ENCODE data around the gene ASMT.
"Not testable (repeated sequence)": the region's sequence is repeated elsewhere in the genome, so short reads cannot be mapped to it uniquely, and the experiment has no call there.

Gene ASMT

DNA sequence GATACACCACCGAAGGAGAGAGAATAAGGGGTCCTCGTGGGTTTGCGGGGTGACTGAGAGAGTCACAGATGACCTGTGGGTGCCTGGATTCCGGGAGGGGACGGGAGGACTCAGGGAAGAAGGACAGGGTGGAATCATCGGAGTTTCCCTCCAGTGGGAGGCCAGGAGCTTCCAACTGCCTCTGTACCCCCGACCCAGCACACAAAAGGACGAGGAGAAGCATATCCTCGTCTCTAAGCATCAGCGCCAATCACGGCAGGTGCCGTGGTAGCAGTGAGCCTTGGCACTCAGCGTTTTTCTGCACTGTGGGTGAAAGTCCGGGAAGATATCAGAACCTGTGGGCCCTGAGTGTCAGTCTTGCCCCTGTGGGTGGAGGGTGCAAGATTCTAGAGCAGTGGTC is 62.0 kb downstream of the ASMT start:
- in situ Hi-C loops (cut with HindIII; ENCODE audit: low sequenced_read_pairs) = no loop called here
- no peak for DNase-seq (ENCODE audit: low read depth, low spot score)
- TF ChIP-seq CTCF (IDR thresholded peaks at IDR 0.05; ENCODE audit: low read depth, low read length) = no peak
- no peak overlapping the region for H3K4me3 ChIP-seq (ENCODE audit: low read depth, low read length)

GRCh38 chrX:1679238-1679637 is 64.4 kb downstream of the ASMT start:
- peak; percentile 10 for DNase-seq (ENCODE audit: low read depth, low spot score)
- H3K4me3 ChIP-seq (ENCODE audit: low read depth, low read length) = no peak overlapping the region
- no peak for TF ChIP-seq CTCF (IDR thresholded peaks at IDR 0.05; ENCODE audit: low read depth, low read length)
- in situ Hi-C loops (cut with HindIII; ENCODE audit: low sequenced_read_pairs) = no loop called here

DNA sequence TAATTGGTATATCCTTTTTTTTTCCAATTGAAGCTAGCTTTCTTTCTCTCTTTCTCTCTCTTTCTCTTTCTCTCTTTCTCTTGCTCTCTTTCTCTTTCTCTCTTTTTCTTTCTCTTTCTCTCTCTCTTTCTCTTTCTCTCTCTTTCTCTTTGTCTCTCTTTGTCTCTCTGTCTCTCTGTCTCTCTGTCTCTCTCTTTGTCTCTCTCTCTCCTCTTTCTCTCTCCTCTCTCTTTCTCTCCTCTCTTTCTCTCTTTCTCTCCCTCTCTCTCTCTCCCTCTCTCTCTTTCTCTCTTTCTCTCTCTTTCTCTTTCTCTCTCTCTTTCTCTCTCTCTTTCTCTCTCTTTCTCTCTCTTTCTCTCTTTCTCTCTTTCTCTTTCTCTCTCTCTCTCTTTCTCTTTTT is 66.6 kb downstream of the ASMT start:
- no peak for DNase-seq (ENCODE audit: low read depth, low spot score)
- TF ChIP-seq CTCF (IDR thresholded peaks at IDR 0.05; ENCODE audit: low read depth, low read length) = no peak
- in situ Hi-C loops (cut with HindIII; ENCODE audit: low sequenced_read_pairs) = no loop called here
- H3K4me3 ChIP-seq (ENCODE audit: low read depth, low read length) = no peak overlapping the region

DNA sequence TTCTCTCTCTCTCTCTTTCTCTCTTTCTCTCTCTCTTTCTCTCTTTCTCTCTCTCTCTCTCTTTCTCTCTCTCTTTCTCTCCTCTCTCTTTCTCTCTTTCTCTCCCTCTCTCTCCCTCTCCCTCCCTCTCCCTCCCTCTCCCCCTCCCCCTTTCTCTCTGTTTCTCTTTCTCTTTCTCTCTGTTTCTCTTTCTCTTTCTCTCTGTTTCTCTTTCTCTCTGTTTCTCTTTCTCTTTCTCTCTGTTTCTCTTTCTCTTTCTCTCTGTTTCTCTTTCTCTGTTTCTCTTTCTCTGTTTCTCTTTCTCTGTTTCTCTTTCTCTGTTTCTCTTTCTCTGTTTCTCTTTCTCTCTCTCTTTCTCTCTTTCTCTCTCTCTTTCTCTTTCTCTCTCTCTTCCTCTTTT is 67.0 kb downstream of the ASMT start:
- in situ Hi-C loops (cut with HindIII; ENCODE audit: low sequenced_read_pairs); H3K4me3 ChIP-seq (ENCODE audit: low read depth, low read length); DNase-seq (ENCODE audit: low read depth, low spot score): not testable (repeated sequence)

GRCh38 chrX:1682501-1682900 is 67.6 kb downstream of the ASMT start:
- DNase-seq (ENCODE audit: low read depth, low spot score); in situ Hi-C loops (cut with HindIII; ENCODE audit: low sequenced_read_pairs); H3K4me3 ChIP-seq (ENCODE audit: low read depth, low read length): not testable (repeated sequence)

DNA sequence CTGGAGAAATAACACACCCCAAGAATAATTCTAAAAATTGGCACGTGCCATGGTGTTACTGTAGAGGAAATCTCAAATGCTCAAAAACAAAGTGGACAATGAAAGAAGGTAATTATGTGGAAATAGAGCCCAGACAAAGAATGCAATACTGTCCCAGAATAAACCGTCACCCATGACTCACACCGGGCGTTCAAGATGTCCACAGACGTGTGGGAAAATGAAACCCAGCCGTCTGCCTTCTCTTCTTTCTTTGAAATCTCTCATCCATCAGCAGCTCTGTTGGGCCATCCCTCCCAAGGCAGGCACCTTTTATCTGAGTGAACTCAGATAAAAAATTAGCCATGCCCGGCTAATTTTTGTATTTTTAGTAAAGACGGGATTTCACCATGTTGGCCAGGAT is 70.0 kb downstream of the ASMT start:
- H3K4me3 ChIP-seq (ENCODE audit: low read depth, low read length); DNase-seq (ENCODE audit: low read depth, low spot score); in situ Hi-C loops (cut with HindIII; ENCODE audit: low sequenced_read_pairs): not testable (repeated sequence)

GRCh38 chrX:1685444-1685880 is 70.6 kb downstream of the ASMT start:
- H3K4me3 ChIP-seq (ENCODE audit: low read depth, low read length); DNase-seq (ENCODE audit: low read depth, low spot score); in situ Hi-C loops (cut with HindIII; ENCODE audit: low sequenced_read_pairs): not testable (repeated sequence)

DNA sequence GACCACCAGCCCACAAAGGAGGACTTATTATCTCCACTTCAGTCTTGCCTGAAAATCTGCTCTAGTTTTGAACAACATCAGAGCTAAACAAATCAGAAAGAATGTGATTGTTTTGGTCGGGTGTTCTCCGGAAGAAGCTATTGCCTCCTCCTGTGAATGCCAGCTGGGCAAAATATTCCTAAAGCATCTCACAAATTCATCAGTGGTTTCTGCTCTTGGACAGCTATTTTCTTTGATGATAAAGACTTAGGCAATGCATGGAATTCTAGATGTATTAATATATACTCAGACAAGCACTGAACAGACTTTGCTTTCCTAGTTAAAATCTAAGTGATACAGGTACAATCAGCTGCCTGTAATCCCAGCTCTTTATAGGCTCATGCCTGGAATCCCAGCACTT is 71.8 kb downstream of the ASMT start:
- no peak for TF ChIP-seq CTCF (IDR thresholded peaks at IDR 0.05; ENCODE audit: low read depth, low read length)
- H3K4me3 ChIP-seq (ENCODE audit: low read depth, low read length) = no peak overlapping the region
- in situ Hi-C loops (cut with HindIII; ENCODE audit: low sequenced_read_pairs) = no loop called here
- DNase-seq (ENCODE audit: low read depth, low spot score) = peak; percentile 14

Measured in astrocyte of the spinal cord (primary cell).